Activated CD8-positive, alpha-beta T cell treated with anti-CD3 and anti-CD28 coated beads for 36 hours (primary cell): ENCODE results near the gene COG2. TPM values are rescaled to one million over a fixed set of nuclear protein-coding genes. Genes with fewer than 3 reads are reported as not detected.

Experiments
- ATAC-seq: fragments of 200-7000 bp; cut with Tn5 transposase; one replicate; pipeline ENCODE4 v1.10.0; 2021; ENCODE audit warnings: mild to moderate bottlenecking, moderate library complexity
- CTCF ChIA-PET: fragments of 350-600 bp; sonication (Branson Sonifier 250); formaldehyde crosslinking; loops from one replicate; lab custom pipeline; 2021; ENCODE audit warnings: antibody characterized with exemption; lab: Charles Lee
- POLR2A ChIA-PET: fragments of 350-600 bp; sonication (Branson Sonifier 250); formaldehyde crosslinking; loops from one replicate; lab custom pipeline; 2021; ENCODE audit warnings: antibody characterized with exemption; lab: Charles Lee
- DNase-seq: peaks from one replicate; pipeline ENCODE4 v3.0.0-alpha.2; 2020
- H3K27ac Mint-ChIP-seq: one replicate; pipeline ENCODE4 v1.8.0; 2021; ENCODE audit warnings: mild to moderate bottlenecking, mixed read lengths
- H3K27me3 Mint-ChIP-seq: one replicate; pipeline ENCODE4 v1.8.0; 2021; ENCODE audit warnings: mixed read lengths
- H3K36me3 Mint-ChIP-seq: one replicate; pipeline ENCODE4 v1.8.0; 2021; ENCODE audit warnings: low read depth, mixed read lengths
- H3K4me1 Mint-ChIP-seq: one replicate; pipeline ENCODE4 v1.8.0; 2021; ENCODE audit warnings: low read depth, mixed read lengths
- H3K4me3 Mint-ChIP-seq: one replicate; pipeline ENCODE4 v1.8.0; 2021; ENCODE audit warnings: mild to moderate bottlenecking, moderate library complexity, mixed read lengths
- H3K9me3 Mint-ChIP-seq: one replicate; pipeline ENCODE4 v1.8.0; 2021; ENCODE audit warnings: mixed read lengths
- CTCF ChIP-seq: fragments of 200-600 bp; IDR thresholded peaks from one replicate; pipeline ENCODE4 v1.8.0; 2022; ENCODE audit warnings: antibody characterized with exemption, mild to moderate bottlenecking
- intact Hi-C: fragments of 100-400 bp; cut with micrococcal nuclease; formaldehyde crosslinking; loops from one replicate; pipeline ENCODE4 v1.10.0; 2022
- total RNA-seq, 2 experiments: library from RNA; stranded (reverse); gene quantifications; one replicate each; pipeline ENCODE4 v1.2.3, GENCODE V29; 2021

The COG2 gene
- total RNA-seq, 2 experiments from 2014 or later = 26.1 to 27.6 TPM

GRCh38 chr1:230703679-230704385 lies 61.6 kb downstream of the COG2 start:
- ChIA-PET CTCF (no interaction called here), POLR2A (no interaction called here)
- H3K9me3 Mint-ChIP-seq = no peaks in the 10 kb centered on the region
- DNase-seq (no peak), ATAC-seq (no peak)
- intact Hi-C loops = no loop called here
- H3K36me3 Mint-ChIP-seq = no peaks in the 10 kb centered on the region
- peaks cover 3% of the 10 kb centered on the region for H3K4me1 Mint-ChIP-seq
- no peak for TF ChIP-seq CTCF
- peaks cover 5% of the 10 kb centered on the region for H3K27me3 Mint-ChIP-seq
- H3K4me3 Mint-ChIP-seq = no peak overlapping the region
- H3K27ac Mint-ChIP-seq = no peak overlapping the region

DNA sequence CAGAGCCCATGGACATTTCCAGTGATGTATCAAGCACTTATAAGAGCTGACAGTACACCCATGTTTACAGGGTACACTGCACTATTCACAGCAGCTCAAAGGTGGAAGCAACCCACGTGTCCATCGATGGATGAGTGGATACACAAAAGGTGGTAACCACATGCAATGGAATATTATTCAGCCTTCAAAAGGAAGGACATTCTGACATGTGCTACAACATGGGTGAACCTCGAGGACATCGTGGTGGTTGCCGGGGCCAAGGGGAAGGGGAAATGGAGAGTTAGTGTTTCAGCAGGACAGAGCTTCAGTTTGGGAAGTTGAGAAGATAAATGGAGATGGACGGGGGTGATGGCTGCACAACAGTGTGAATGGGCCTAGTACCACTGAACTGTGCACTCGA lies 62.5 kb downstream of the COG2 start:
- intact Hi-C loops = no loop called here
- ChIA-PET CTCF (no interaction called here), POLR2A (no interaction called here)
- Mint-ChIP-seq H3K4me3 (no peak overlapping the region), H3K27me3 (peaks cover 5% of the 10 kb centered on the region), H3K36me3 (no peaks in the 10 kb centered on the region), H3K9me3 (no peaks in the 10 kb centered on the region), H3K27ac (no peak overlapping the region), H3K4me1 (peaks cover 3% of the 10 kb centered on the region)
- TF ChIP-seq CTCF = no peak
- DNase-seq (no peak), ATAC-seq (no peak)

DNA sequence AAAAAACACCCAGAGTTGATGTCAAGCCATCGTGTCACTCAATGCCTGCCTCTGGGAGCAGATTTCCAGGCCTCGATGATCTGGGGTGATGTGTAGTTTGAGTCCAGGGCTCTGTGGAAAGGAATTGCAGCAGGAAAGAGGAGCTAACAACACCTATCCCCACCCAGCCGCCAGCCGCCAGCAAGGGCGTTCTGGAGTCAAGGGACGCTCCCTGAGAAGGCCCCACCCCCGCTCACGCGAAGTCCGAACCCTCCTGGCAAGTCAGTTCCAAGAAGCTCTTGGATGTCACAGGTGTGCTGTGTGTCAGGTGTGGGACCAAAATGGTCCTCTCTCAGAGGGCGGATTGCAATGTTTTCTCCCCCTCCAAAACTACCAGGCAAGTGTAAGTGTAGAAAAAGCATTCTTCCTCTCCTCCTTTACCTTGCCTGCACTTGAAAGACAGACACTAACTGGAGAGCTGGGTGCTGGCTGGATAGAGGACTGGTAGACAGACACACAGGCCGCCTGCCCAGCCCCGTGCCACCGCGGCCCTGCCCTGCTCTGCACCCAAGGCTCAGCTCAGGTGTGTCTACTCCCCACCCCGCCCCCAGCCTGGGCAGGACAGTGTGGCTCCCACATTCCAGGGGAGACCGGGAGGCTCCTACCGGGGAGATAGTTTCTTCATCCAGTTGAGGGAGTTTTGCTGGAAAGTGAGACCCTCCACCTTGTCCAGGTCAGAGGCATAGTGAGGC lies 63.2 kb downstream of the COG2 start:
- H3K9me3 Mint-ChIP-seq = no peaks in the 10 kb centered on the region
- intact Hi-C loops = no loop called here
- CTCF ChIA-PET = no interaction called here
- ATAC-seq (no peak), DNase-seq (no peak)
- POLR2A ChIA-PET = no interaction called here
- no peak overlapping the region for H3K4me3 Mint-ChIP-seq
- peaks cover 5% of the 10 kb centered on the region for H3K27me3 Mint-ChIP-seq
- no peaks in the 10 kb centered on the region for H3K36me3 Mint-ChIP-seq
- no peak overlapping the region for H3K27ac Mint-ChIP-seq
- H3K4me1 Mint-ChIP-seq = peaks cover 3% of the 10 kb centered on the region
- TF ChIP-seq CTCF = no peak

DNA sequence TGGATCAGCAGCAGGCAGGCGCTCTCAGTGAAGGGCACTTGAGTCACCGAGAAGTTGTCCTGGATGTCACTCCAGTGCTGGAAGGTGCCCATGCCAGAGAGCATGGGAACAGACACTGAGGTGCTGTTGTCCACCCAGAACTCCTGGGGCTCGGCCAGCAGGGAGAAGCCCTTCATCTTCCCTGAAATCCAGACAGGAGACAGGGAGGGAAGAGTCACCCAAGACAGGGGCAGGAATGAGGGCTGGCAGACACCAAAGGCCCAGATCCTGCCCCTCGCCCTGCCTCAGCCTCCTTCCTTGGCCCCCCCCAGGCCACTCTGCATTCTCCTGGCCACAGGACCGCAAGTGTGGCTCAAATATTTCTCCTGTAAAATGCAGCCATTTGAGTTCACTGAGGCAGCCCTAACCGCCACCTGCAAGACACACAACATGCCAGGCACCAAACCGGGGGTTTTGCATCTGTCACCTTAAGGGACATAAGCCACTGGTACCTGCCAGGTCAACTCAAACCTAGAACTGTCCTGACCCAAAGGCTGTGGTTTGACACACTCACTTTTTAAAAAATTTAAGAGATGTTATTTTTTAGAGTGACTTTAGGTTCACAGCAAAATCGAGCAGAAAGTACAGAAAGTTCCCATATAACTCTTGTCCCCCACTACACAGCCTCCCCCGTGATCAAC lies 63.9 kb downstream of the COG2 start:
- ATAC-seq (no peak), DNase-seq (no peak)
- Mint-ChIP-seq H3K4me3 (no peak overlapping the region), H3K4me1 (peaks cover 3% of the 10 kb centered on the region), H3K27me3 (peaks cover 5% of the 10 kb centered on the region), H3K9me3 (no peaks in the 10 kb centered on the region), H3K36me3 (no peaks in the 10 kb centered on the region), H3K27ac (no peak overlapping the region)
- TF ChIP-seq CTCF = no peak
- POLR2A ChIA-PET = no interaction called here
- intact Hi-C loops = no loop called here
- CTCF ChIA-PET = no interaction called here
